HFFc6 (cell line): ENCODE data around the gene PAMR1. TPM values are rescaled to one million over a fixed set of nuclear protein-coding genes. Genes with fewer than 3 reads are reported as not detected.

Source experiments
- DNase-seq: peaks from one replicate; pipeline ENCODE4 v3.0.0-alpha.2; 2018
- H3K27ac Mint-ChIP-seq: 2 replicates; pipeline ENCODE4 v1.8.0; 2020; ENCODE audit warnings: mild to moderate bottlenecking, mixed read lengths
- H3K27me3 Mint-ChIP-seq: 2 replicates; pipeline ENCODE4 v1.8.0; 2021; ENCODE audit warnings: mild to moderate bottlenecking, moderate library complexity, mixed read lengths; ENCODE audit not compliant: insufficient read depth
- H3K36me3 Mint-ChIP-seq: 2 replicates; pipeline ENCODE4 v1.8.0; 2021; ENCODE audit warnings: low read depth, mixed read lengths
- H3K4me1 Mint-ChIP-seq: 2 replicates; pipeline ENCODE4 v1.8.0; 2020; ENCODE audit warnings: low read depth, mixed read lengths
- H3K4me3 Mint-ChIP-seq: 2 replicates; pipeline ENCODE4 v1.8.0; 2020; ENCODE audit warnings: mild to moderate bottlenecking, moderate library complexity, mixed read lengths
- H3K9me3 Mint-ChIP-seq: 2 replicates; pipeline ENCODE4 v1.8.0; 2020; ENCODE audit warnings: mild to moderate bottlenecking, mixed read lengths
- total RNA-seq, 6 experiments: library from RNA; stranded (reverse); fragmentation: NEBNext Ultra II Directional; extraction: Animal tissue kit (Norgen Biotek cat#: 25700); gene quantifications; 2 replicates in 1 of 6; 3 replicates in 5 of 6; pipeline ENCODE4 v1.2.3, GENCODE V29; 2021
- TF ChIP-seq, protein P1 (sequence below): fragments of 200-600 bp; sonication (generic); IDR thresholded peaks from 2 replicates; pipeline ENCODE4 v1.5.0; 2021; ENCODE audit warnings: antibody characterized with exemption, mild to moderate bottlenecking

PAMR1 gene
- total RNA-seq, 6 experiments from 2014 or later, result 151 to 209 (median 191) TPM

GRCh38 chr11:35515224-35515623 lies 10.2 kb downstream of the PAMR1 start:
- Mint-ChIP-seq H3K4me3 (peak overlapping the region; percentile 3; the same call in 1 of the 2 replicates), H3K36me3 (peaks cover 72% of the 10 kb centered on the region), H3K27me3 (no peaks in the 10 kb centered on the region; the same call in 1 of the 2 replicates), H3K4me1 (peaks cover 100% of the 10 kb centered on the region), H3K27ac (peak overlapping the region; percentile 15), H3K9me3 (no peaks in the 10 kb centered on the region)
- DNase-seq, result peak; percentile 77
- TF ChIP-seq, protein P1, sequence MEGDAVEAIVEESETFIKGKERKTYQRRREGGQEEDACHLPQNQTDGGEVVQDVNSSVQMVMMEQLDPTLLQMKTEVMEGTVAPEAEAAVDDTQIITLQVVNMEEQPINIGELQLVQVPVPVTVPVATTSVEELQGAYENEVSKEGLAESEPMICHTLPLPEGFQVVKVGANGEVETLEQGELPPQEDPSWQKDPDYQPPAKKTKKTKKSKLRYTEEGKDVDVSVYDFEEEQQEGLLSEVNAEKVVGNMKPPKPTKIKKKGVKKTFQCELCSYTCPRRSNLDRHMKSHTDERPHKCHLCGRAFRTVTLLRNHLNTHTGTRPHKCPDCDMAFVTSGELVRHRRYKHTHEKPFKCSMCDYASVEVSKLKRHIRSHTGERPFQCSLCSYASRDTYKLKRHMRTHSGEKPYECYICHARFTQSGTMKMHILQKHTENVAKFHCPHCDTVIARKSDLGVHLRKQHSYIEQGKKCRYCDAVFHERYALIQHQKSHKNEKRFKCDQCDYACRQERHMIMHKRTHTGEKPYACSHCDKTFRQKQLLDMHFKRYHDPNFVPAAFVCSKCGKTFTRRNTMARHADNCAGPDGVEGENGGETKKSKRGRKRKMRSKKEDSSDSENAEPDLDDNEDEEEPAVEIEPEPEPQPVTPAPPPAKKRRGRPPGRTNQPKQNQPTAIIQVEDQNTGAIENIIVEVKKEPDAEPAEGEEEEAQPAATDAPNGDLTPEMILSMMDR, result no peak

GRCh38 chr11:35514481-35514880 lies 10.9 kb downstream of the PAMR1 start:
- Mint-ChIP-seq H3K36me3 (peaks cover 67% of the 10 kb centered on the region), H3K27ac (no peak overlapping the region), H3K9me3 (no peaks in the 10 kb centered on the region), H3K4me1 (peaks cover 98% of the 10 kb centered on the region), H3K27me3 (no peaks in the 10 kb centered on the region; the same call in 1 of the 2 replicates), H3K4me3 (no peak overlapping the region)
- no peak for DNase-seq
- TF ChIP-seq, protein P1, result no peak

- TF ChIP-seq, protein P1, result no peak
- Mint-ChIP-seq H3K27me3 (no peaks in the 10 kb centered on the region; the same call in 1 of the 2 replicates), H3K9me3 (peaks cover 22% of the 10 kb centered on the region), H3K4me1 (peaks cover 75% of the 10 kb centered on the region), H3K36me3 (peaks cover 69% of the 10 kb centered on the region), H3K4me3 (peak overlapping the region; percentile 69), H3K27ac (peak overlapping the region; percentile 85)
- DNase-seq, result peak; percentile 88
Measured at GRCh38 chr11:35511666-35512065, 13.8 kb downstream of the PAMR1 start.

GRCh38 chr11:35507688-35508087 lies 17.7 kb downstream of the PAMR1 start:
- Mint-ChIP-seq H3K36me3 (peaks cover 83% of the 10 kb centered on the region), H3K9me3 (peaks cover 38% of the 10 kb centered on the region), H3K4me3 (no peak overlapping the region), H3K27me3 (no peaks in the 10 kb centered on the region), H3K4me1 (peaks cover 35% of the 10 kb centered on the region), H3K27ac (no peak overlapping the region)
- TF ChIP-seq, protein P1, result peak; percentile 40
- DNase-seq, result no peak

GRCh38 chr11:35501776-35502175 lies 23.6 kb downstream of the PAMR1 start:
- H3K27me3 Mint-ChIP-seq, result no peaks in the 10 kb centered on the region
- H3K27ac Mint-ChIP-seq, result no peak overlapping the region
- H3K4me3 Mint-ChIP-seq, result no peak overlapping the region
- H3K36me3 Mint-ChIP-seq, result peaks cover 76% of the 10 kb centered on the region
- H3K4me1 Mint-ChIP-seq, result peaks cover 11% of the 10 kb centered on the region; the same call in 1 of the 2 replicates
- DNase-seq, result no peak
- peaks cover 18% of the 10 kb centered on the region for H3K9me3 Mint-ChIP-seq
- TF ChIP-seq, protein P1, result no peak

DNA sequence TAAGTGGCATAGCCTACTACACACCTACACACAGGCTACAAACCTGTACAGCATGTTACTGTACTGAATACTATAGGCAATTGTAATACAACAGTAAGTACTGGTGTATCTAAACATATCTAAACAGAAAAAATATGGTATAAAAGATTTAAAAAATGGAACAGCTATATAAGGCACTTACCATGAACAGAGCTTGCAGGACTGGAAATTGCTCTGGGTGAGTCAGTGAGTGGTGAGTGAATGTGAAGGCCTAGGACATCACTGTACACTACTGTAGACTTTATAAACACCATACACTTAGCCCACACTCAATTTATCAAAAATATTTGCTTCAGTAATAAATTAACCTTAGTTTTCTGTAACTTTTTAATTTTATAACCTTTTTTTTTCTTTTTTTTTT lies 24.7 kb downstream of the PAMR1 start:
- H3K36me3 Mint-ChIP-seq, result peaks cover 76% of the 10 kb centered on the region

More for the DNA sequence above, 24.7 kb downstream of the PAMR1 start:
- H3K27me3 Mint-ChIP-seq, result no peaks in the 10 kb centered on the region
- peaks cover 12% of the 10 kb centered on the region for H3K9me3 Mint-ChIP-seq
- H3K4me1 Mint-ChIP-seq, result peaks cover 17% of the 10 kb centered on the region
- TF ChIP-seq, protein P1, result no peak
- no peak for DNase-seq
- no peak overlapping the region for H3K4me3 Mint-ChIP-seq
- no peak overlapping the region for H3K27ac Mint-ChIP-seq
